VCaP (cell line): ENCODE data around the gene SPDYE17.
"Not testable (repeated sequence)": the region's sequence is repeated elsewhere in the genome, so short reads cannot be mapped to it uniquely, and the experiment has no call there.

Experiments used
- H3K27ac ChIP-seq: fragments of 450-650 bp; 2 replicates; pipeline ENCODE4 v1.5.1; 2017
- TF ChIP-seq, protein P1 (sequence below): fragments of 450-650 bp; conservative IDR thresholded peaks from 2 replicates; pipeline ENCODE4 v1.5.1; 2017; ENCODE audit warnings: mild to moderate bottlenecking, moderate library complexity

The SPDYE17 gene

DNA sequence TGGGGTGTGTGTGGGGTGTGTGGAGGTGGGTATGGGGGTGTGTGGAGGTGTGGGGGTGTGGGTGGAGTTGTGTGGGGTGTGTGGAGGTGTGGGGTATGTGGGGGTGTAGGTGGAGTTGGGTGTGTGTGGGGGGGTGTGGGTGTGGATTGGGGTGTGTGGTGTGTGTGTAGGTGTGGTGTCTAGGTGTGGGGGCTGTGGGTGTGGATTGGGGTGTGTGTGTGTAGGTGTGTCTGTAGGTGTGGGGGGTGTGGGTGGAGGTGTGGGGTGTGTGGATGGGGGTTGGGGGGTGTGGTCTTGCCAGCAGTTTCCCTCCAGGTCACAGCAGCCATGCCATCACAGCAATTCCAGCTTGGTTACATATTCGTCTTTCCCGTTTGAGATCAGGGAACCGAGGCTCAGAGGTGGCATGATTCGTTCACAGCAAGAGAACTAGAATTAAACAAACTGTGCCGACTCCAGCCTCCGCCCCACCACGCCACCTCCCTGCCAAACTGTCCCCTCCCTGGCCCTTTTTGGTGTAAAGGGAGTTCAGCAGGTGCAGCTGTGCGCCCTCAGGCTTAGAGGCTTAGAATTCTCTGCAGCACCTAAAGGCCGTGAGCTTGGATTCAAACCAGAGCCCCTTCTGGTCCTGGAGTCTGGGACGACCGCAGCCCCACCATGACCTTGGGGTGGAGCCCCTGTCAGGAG lies 33.3 kb downstream of the SPDYE17 start:
- H3K27ac ChIP-seq = not testable (repeated sequence)

DNA sequence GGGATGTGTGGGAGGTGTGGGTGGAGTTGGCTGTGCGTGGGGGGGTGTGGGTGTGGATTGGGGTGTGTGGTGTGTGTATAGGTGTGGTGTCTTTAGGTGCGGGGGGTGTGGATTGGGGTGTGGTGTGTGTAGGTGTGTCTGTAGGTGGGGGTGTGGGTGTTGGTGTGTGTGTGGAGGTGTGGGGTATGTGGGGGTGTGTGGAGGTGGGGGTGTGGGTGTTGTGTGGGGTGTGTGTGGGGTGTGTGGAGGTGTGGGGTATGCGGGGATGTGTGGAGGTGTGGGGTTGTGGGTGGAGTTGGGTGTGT lies 33.9 kb downstream of the SPDYE17 start:
- TF ChIP-seq, protein P1, sequence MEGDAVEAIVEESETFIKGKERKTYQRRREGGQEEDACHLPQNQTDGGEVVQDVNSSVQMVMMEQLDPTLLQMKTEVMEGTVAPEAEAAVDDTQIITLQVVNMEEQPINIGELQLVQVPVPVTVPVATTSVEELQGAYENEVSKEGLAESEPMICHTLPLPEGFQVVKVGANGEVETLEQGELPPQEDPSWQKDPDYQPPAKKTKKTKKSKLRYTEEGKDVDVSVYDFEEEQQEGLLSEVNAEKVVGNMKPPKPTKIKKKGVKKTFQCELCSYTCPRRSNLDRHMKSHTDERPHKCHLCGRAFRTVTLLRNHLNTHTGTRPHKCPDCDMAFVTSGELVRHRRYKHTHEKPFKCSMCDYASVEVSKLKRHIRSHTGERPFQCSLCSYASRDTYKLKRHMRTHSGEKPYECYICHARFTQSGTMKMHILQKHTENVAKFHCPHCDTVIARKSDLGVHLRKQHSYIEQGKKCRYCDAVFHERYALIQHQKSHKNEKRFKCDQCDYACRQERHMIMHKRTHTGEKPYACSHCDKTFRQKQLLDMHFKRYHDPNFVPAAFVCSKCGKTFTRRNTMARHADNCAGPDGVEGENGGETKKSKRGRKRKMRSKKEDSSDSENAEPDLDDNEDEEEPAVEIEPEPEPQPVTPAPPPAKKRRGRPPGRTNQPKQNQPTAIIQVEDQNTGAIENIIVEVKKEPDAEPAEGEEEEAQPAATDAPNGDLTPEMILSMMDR = no peak
- no peak overlapping the region for H3K27ac ChIP-seq

DNA sequence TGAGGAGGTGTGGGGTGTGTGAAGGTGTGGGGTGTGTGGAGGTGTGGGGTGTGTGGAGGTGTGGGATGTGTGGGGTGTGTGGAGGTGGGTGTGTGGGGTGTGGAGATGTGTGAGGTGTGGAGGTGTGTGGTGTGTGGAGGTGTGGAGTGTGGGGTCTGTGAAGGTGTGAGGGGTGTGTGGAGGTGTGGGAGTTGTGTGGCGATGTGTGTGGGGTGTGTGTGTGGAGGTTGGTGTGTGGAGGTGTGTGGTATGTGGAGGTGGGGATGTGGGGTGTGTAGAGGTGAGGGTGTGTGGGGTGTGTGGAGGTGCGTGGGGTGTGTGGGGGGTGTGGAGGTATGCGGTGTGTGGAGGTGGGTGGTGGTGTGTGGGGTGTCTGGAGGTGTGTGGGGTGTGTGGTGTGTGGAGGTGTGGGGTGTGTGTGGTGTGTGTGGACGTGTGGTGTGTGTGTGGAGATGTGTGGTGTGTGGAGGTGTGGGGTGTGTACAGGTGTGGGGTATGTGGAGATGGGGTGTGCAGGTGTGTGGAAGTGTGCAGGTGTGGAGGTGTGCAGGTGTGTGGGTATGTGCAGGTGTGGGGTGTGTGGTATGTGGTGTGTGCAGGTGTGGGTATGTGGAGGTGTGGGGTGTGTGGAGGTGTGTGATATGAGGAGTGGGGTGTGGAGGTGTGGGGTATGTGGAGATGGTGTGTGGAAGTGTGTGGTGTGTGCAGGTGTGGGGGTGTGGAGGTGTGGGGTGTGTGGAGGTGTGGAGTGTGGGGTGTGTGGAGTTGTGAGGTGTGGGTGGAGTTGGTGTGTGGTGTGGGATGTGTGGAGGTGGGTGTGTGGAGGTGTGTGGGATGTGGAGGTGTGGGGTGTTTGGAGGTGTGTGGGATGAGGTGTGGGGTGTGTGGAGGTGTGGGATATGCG lies 34.5 kb downstream of the SPDYE17 start:
- TF ChIP-seq, protein P1 = no peak
- no peak overlapping the region for H3K27ac ChIP-seq

DNA sequence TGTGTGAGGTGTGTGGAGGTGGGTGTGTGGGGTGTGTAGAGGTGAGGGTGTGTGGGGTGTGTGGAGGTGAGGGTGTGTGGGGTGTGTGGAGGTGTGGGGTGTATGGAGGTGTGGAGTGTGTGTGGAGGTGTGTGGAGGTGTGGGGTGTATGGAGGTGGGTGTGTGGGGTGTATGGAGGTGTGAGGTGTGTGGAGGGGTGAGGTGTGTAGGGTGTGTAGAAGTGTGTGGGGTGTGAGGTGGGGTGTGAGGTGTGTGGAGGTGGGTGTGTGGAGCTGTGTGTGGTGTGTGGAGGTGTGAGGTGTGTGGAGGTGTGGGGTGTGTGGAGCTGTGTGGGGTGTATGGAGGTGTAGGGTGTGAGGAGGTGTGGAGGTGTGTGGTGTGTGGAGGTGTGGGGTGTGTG lies 35.2 kb downstream of the SPDYE17 start:
- not testable (repeated sequence) for H3K27ac ChIP-seq

DNA sequence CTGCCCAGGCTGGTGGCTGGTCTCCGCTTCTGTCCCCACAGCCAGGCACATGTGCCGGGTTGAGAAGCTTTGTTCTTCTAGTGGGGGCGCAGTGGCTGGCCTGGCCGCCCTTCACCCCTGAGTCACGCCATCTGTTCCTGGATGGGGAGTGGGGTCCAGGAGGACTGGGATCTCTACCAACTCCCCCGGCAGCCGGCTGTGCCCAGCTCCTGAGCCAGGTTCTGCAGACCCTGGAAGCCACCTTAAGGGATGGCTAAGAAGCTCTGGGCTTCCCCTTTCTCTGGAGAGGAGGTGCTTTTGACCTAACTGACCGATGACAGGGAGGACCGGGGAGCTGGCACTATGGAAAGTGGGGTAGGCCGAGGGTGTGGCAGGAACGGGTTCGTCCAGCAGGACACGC lies 37.9 kb downstream of the SPDYE17 start:
- H3K27ac ChIP-seq = not testable (repeated sequence)

DNA sequence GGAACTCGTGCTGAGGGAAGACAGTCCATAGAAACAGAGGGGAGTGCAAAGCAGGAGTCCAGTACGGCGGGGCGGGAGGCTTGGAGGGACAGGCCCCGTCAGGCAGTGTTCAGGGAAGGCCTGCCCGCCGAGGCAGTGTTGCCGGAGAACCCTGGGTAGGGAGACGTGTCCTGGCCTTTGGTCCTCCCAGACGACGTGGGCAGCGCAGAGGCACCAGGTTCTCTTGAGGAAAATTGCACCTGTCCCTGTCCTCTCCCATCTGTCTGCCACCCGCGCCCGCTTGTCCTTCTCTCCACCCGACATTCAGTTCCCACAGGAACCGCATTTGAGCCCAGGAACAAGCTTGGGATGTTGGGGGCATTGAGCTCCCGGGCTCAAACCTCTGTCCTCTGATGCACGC lies 38.3 kb downstream of the SPDYE17 start:
- not testable (repeated sequence) for H3K27ac ChIP-seq

DNA sequence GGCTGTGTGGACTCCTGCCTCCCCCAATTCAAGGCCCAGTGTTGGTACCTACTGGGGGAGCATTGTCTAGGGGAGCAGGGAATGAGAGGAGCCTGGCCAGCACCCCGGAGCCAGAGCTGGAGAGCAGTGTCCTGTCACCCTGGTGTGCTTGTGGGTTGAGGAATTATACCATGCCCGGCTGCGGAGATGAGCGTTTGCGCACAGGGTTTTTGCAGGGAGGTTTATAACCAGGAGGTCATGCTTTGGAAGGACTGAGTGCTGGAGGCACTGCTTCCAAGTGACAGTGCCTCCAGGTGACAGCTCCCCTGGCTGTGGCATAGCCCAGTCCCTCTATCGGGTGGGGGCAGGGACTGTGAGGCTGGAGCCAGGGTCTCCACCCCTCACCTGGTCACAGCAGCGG lies 39.3 kb downstream of the SPDYE17 start:
- not testable (repeated sequence) for H3K27ac ChIP-seq

DNA sequence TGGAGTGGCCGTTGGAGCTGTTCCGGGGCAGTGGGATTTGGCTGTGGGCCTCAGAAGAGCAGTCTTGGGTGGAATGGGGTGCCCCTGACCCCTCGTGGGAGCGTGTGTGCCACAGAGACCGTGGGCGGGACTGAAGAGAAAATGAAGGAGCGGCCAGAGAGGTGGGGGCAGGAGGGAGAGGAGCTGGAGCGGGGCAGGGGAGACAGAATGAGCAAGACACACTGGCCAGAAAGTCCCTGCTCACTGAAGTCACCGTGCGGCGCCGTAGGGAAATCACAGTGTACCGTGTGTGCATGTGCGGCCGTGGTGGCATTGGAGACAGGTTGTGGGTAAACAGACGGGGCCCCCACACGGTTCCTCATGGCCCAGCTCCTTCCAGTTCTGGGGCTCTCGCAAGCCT lies 40.0 kb downstream of the SPDYE17 start:
- H3K27ac ChIP-seq = not testable (repeated sequence)

DNA sequence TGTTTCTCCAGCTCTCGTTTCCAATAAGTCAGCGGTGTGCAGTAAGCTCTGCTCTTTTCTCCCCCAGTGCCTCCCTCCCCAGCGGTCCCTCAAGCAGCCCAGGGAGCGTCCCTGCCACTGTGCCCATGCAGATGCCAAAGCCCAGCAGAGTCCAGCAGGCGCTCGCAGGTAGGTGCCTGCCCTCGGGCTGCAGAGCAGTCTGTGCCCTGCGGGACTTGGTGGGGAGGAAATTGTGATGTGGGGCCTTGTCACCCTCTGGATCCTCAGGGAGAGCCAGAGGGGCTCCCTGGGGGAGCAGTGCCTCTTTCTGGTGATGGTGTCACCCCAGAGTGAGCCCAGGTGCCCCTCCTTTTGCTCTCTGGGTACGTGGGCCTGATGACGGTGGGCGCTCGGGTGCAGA lies 42.0 kb downstream of the SPDYE17 start:
- H3K27ac ChIP-seq = not testable (repeated sequence)

DNA sequence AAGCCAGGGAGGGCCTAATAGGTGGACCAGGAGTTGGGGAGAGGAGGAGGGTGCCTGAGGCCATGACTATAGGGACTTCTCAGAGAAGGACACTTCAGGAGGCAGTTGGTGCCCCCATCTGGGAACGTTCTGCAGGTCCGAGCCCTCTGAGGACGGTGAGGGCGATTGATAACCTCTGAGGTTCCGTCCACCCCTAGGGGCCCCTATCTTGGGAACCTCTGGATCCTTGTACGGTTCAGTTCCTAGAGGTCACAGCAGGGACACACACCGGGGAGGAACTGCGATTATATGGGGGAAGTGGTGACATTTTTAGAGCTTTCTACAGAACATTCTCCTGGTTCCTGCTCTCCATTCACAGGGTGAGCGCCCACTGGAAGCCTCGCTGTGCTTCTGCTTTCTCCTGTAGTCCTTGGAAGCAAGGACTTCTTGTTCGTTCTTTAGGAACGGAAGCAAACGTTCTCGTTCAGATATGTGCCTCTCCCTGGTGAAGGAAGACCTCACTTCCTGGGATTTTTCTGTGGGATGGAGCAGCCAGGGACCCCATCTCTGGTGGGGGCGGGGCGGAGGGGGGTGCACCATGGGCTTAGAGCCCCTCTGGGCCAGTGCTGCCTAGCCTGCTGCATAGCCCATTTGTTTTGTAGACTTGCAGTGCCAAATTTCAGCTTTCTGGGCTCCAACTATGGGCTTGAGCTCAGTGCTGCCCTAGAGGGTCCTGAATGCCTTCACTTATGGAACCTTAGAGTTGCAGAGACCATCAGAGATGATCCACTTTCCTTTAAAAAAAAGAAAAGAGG lies 46.0 kb downstream of the SPDYE17 start:
- H3K27ac ChIP-seq = not testable (repeated sequence)

DNA sequence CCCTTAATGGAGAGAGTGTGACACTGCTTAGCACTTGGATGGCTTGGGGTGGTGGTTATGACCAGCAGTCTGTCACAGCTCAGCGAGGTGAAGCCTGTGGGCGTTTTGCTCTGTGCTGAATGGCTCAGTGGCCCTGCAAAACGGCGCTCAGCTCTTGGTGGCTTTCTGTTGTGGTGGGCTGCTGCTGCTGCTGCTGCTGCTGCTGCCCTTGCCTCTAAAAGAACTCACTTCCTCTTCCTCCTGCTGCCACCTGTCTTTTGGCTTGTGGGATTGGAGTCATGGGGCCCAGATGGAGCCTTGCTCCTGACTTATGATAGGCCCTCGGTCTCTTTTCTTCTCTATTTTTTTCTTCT lies 47.4 kb downstream of the SPDYE17 start:
- H3K27ac ChIP-seq = not testable (repeated sequence)

DNA sequence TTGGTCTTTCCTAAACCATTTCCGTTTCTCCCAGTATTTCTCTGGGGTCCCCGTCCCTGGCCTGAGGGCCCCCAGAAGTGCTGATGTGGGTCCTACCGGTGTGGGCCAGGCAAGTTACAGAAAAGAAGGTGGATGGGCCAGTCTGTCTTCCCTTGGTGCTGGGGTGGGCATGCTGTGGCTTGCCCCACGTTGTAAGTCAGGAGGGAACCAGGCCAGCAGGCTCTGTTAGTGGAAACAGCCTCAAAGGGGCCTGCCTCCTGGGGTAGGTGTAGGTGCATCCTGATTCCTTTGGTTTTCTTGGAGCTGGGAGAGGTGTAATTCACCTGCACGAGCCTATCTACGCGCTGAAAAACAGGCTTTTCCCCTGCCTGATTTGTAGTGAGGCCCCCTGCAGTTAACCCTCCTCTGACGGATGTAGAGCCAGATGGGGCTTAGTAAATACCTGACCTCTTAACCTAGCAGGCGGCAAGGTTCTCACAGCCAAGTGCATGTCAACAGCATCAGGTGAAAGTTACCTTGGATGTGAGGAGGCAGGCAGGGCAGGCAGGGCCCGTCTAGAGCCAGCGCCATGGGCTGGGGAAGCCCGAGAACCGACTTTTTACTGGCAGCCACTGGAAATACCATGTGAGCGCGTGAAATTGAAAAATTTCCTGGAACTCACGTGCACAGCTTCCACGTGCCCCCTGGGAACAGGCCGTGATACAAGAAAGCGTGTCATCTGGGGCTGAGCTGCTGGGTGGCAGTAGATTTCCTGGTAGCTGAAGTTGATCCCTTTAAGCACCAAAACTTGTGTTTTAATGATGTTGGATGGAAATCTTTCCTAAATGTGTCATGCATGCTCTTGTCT lies 48.0 kb downstream of the SPDYE17 start:
- not testable (repeated sequence) for H3K27ac ChIP-seq

DNA sequence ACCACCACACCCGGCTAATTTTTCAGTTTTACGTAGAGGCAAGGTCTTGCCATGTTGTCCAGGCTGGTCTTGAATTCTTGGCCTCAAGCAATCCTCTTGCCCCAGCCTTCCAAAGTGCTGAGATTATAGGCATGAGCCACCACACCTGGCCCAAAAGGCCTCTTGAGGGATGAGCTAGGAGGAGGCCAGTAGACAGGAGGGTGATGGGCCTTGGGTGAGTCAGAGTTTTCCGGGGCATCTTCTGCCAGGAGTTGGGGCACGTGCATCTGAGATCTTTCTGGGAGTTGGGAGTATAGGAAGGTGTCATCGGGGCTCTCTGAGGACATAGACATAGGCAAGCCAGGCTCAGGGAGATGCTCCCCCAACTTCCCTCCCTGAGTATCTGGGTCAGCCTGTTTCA lies 48.8 kb downstream of the SPDYE17 start:
- H3K27ac ChIP-seq = not testable (repeated sequence)

DNA sequence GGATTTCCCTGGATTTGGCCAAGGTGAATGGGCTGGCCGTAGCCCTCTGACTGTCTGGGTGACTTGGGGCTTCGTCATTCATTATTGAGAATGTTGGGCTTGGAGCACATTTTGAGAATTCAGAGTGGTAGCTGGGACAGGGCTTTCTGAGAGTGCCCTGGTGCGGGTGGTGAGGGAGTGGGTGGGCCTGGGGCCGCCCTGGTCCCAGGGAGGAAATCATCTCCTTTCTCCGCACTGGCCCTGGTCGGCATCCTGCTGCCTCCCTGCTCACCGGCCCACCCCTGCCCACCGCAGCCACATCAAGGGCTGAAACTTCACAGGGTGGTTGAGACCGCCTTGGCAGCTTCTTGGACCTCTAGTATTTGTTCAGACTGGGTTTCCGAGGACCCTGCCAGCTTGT lies 49.7 kb downstream of the SPDYE17 start:
- not testable (repeated sequence) for H3K27ac ChIP-seq

DNA sequence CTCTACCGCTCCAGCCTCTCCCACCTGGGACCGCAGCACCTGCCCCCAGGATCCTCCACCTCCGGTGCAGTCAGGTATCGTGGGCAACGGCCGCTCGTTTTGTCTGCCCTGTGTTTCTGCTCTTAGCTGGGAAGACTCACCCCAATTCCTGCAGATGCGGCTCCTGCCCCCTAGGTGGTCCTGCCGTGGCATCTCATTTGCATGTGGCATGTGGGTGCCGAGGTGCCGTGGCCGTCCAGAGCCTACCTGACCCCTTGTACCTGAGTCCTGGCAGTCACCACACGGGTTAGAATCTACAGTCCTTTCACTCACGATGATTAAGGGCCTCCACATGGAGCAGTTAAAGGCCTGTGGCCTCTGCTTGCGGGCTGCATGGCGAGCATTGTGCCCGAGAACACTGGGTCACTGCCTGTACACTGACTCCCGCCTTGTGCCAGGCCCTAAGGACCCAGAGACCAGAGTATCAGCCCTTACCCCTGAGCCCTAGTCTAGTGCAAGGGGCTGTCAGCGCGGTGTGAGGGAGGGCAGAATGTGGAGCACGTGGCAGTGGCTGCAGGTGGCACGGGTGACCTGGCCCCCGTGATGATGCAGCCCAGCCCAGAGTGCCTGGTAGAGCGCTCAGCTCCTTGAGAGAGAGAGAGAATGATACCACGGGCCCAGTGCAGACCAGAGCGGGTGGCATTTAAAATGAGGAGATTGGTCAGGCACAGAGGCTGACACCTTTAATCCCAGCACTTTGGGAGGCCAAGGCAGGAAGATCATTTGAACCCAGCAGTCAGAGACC lies 50.8 kb downstream of the SPDYE17 start:
- not testable (repeated sequence) for H3K27ac ChIP-seq

DNA sequence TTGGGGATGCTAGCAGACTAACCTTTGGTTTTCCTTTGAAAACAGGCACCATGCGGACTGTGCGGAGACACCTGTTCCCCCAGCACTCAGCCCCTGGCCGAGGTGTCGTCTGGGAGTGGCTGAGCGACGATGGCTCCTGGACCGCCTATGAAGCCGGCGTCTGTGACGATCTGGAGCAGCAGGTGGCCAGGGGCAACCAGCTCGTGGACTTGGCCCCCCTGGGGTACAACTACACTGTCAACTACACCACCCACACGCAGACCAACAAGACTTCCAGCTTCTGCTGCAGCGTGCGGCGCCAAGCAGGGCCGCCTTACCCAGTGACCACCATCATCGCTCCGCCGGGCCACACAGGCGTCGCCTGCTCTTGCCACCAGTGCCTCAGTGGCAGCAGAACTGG lies 51.6 kb downstream of the SPDYE17 start:
- not testable (repeated sequence) for H3K27ac ChIP-seq

DNA sequence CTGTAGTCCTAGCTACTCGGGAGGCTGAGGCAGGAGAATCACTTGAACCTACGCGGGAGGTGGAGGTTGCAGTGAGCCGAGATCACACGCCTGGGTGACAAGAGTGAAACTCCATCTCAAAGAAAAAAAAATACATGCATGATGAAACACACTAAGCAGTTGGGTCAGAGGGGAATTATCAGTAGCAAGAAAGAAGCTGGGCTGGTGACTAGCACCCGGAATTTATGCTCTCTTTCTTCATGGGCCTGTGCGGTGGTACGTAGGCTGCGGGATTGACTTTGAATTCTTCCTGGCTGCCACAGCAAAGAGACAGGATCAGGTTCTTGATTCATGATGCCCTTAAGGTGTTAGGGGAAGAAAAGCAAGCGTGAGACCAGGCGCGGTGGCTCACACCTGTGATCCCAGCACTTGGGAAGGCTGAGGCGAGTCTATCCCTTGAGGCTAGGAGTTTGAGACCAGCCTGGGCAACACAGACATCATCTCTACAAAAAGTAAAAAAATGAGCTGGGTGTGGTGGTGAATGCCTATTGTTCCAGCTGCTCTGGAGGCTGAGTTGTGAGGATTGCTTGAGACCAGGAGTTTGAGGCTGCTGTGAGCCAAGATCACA lies 54.3 kb downstream of the SPDYE17 start:
- H3K27ac ChIP-seq = not testable (repeated sequence)
